CD14-positive monocyte (primary cell): ENCODE results near the gene PIP. TPM values are rescaled to one million over a fixed set of nuclear protein-coding genes. Genes with fewer than 3 reads are reported as not detected.

Experiments
- DNase-seq, 3 donors: peaks; one replicate each; pipeline ENCODE4 v3.0.0-alpha.2; 2011 to 2022
- H2AFZ ChIP-seq: 2 replicates; pipeline ENCODE4 v1.6.0; 2012; ENCODE audit warnings: mild to moderate bottlenecking, low read depth, low read length, inconsistent platforms; ENCODE audit not compliant: insufficient read depth, poor library complexity, severe bottlenecking
- H3K27ac ChIP-seq, 2 donors: 1 replicate in 1 of 2; 2 replicates in 1 of 2; pipeline ENCODE4 v1.5.1; 2012 to 2013; ENCODE audit warnings: low read length in 2 of 2, control low read depth in 1 of 2, inconsistent platforms in 1 of 2, low read depth in 1 of 2, mild to moderate bottlenecking in 1 of 2
- H3K27me3 ChIP-seq, 2 donors: one replicate each; pipeline versions ENCODE4 v1.6.0 to v1.6.1; 2011 to 2013; ENCODE audit warnings: low read length in 2 of 2; ENCODE audit not compliant: control insufficient read depth in 2 of 2, insufficient read depth in 2 of 2
- H3K36me3 ChIP-seq, 2 donors: replicated peaks in 1 of 2; 1 replicate in 1 of 2; 2 replicates in 1 of 2; pipeline versions ENCODE4 v1.5.1 to v1.6.1; 2012 to 2013; ENCODE audit warnings: low read length in 2 of 2, control low read depth in 1 of 2, inconsistent platforms in 1 of 2, mild to moderate bottlenecking in 1 of 2; ENCODE audit not compliant: insufficient read depth in 2 of 2, control insufficient read depth in 1 of 2
- H3K4me1 ChIP-seq, 2 donors: 1 replicate in 1 of 2; 2 replicates in 1 of 2; pipeline versions ENCODE4 v1.5.1 to v1.6.1; 2012 to 2013; ENCODE audit warnings: low read length in 2 of 2, control low read depth in 1 of 2, inconsistent platforms in 1 of 2, mild to moderate bottlenecking in 1 of 2, moderate library complexity in 1 of 2; ENCODE audit not compliant: insufficient read depth in 2 of 2, control insufficient read depth in 1 of 2
- H3K4me2 ChIP-seq: replicated peaks from 2 replicates; pipeline ENCODE3; 2012; ENCODE audit warnings: low read length, moderate library complexity, mild to moderate bottlenecking; ENCODE audit not compliant: poor library complexity, severe bottlenecking; ENCODE audit errors: extremely low read depth
- H3K4me3 ChIP-seq, 3 experiments: fragments of 200-600 bp in 1 of 3; sonication (generic) in 1 of 3; replicated peaks in 1 of 3; 1 replicate in 2 of 3; 2 replicates in 1 of 3; pipeline ENCODE4 v1.5.1; 2011 to 2013; ENCODE audit warnings: low read length in 3 of 3, mild to moderate bottlenecking in 3 of 3, control low read depth in 2 of 3, low read depth in 2 of 3, inconsistent platforms in 1 of 3, moderate library complexity in 1 of 3
- H3K79me2 ChIP-seq: 2 replicates; pipeline ENCODE4 v1.6.0; 2012; ENCODE audit warnings: mild to moderate bottlenecking, control low read depth, inconsistent platforms, low read length, moderate library complexity; ENCODE audit not compliant: insufficient read depth
- H3K9ac ChIP-seq: 2 replicates; pipeline ENCODE4 v1.6.0; 2017; ENCODE audit warnings: low read length, mild to moderate bottlenecking; ENCODE audit not compliant: insufficient read depth, poor library complexity, severe bottlenecking
- H3K9me3 ChIP-seq, 2 donors: replicated peaks in 1 of 2; 1 replicate in 1 of 2; 2 replicates in 1 of 2; pipeline versions ENCODE4 v1.5.1 to v1.6.1; 2012 to 2013; ENCODE audit warnings: low read length in 2 of 2, control low read depth in 1 of 2; ENCODE audit not compliant: control insufficient read depth in 1 of 2, insufficient read depth in 1 of 2
- H4K20me1 ChIP-seq: 2 replicates; pipeline ENCODE4 v1.6.0; 2012; ENCODE audit warnings: mild to moderate bottlenecking, low read length, control low read depth, moderate library complexity; ENCODE audit not compliant: insufficient read depth
- H3K27ac Mint-ChIP-seq, 7 donors: one replicate each; pipeline ENCODE4 v1.8.0; 2020; ENCODE audit warnings: mild to moderate bottlenecking in 7 of 7, mixed read lengths in 7 of 7, moderate library complexity in 6 of 7, inconsistent platforms in 2 of 7
- H3K27me3 Mint-ChIP-seq, 3 donors: one replicate each; pipeline ENCODE4 v1.8.0; 2021 to 2022; ENCODE audit warnings: low read depth in 3 of 3, mild to moderate bottlenecking in 3 of 3, mixed read lengths in 3 of 3, moderate library complexity in 3 of 3, inconsistent platforms in 1 of 3
- H3K36me3 Mint-ChIP-seq, 2 donors: one replicate each; pipeline ENCODE4 v1.8.0; 2020; ENCODE audit warnings: mixed read lengths in 2 of 2, inconsistent platforms in 1 of 2, mild to moderate bottlenecking in 1 of 2
- H3K4me1 Mint-ChIP-seq: one replicate; pipeline ENCODE4 v1.8.0; 2020; ENCODE audit warnings: mild to moderate bottlenecking, mixed read lengths
- H3K4me3 Mint-ChIP-seq, 2 donors: one replicate each; pipeline ENCODE4 v1.8.0; 2020; ENCODE audit warnings: mild to moderate bottlenecking in 2 of 2, mixed read lengths in 2 of 2, moderate library complexity in 1 of 2
- H3K9me3 Mint-ChIP-seq, 7 donors: one replicate each; pipeline ENCODE4 v1.8.0; 2020 to 2022; ENCODE audit warnings: mixed read lengths in 7 of 7, mild to moderate bottlenecking in 6 of 7, moderate library complexity in 6 of 7, inconsistent platforms in 2 of 7
- WGBS: methylation state at CpG from one replicate; pipeline ENCODE4 v1.1.5; 2013; ENCODE audit warnings: missing lambda C conversion rate; ENCODE audit not compliant: insufficient coverage; 5-methylcytosine and 5-hydroxymethylcytosine counted together
- intact Hi-C, 2 donors: fragments of 100-400 bp; cut with micrococcal nuclease; formaldehyde crosslinking; loops; one replicate each; pipeline versions ENCODE4 v1.15.0 to v1.15.1; 2023
- polyA plus RNA-seq, 3 donors: library from polyadenylated mRNA; depleted of rRNA in 1 of 3; unstranded in 2 of 3; stranded (reverse) in 1 of 3; fragments of 300-500 nt in 2 of 3; fragments of >200 nt in 1 of 3; fragmentation: Illumina TruSeq in 2 of 3; gene quantifications; 1 replicate in 2 of 3; 2 replicates in 1 of 3; pipeline ENCODE4 v1.2.3, GENCODE V29; 2012 to 2021
- TF ChIP-seq, protein P1 (sequence below): fragments of 200-600 bp; IDR thresholded peaks from one replicate; pipeline ENCODE4 v1.8.0; 2022; ENCODE audit warnings: antibody characterized with exemption, mild to moderate bottlenecking

Gene PIP
- polyA plus RNA-seq, 3 donors: not detected

- Mint-ChIP-seq H3K4me3 (no peak overlapping the region), H3K9me3 (peaks cover 8 to 19% (median 10%) of the 10 kb centered on the region in 7 donors), H3K36me3 (no peaks in the 10 kb centered on the region), H3K27ac (no peak overlapping the region), H3K27me3 (peaks cover 0 to 2% (median 2%) of the 10 kb centered on the region in 3 donors), H3K4me1 (no peaks in the 10 kb centered on the region)
- no peak for DNase-seq
- H3K27me3 ChIP-seq: no peaks in the 10 kb centered on the region
- intact Hi-C loops: no loop called here
- no peaks in the 10 kb centered on the region for H3K79me2 ChIP-seq
- no peak overlapping the region for H3K9ac ChIP-seq
- H3K4me2 ChIP-seq: no peak overlapping the region
- no peaks in the 10 kb centered on the region for H3K36me3 ChIP-seq
- H4K20me1 ChIP-seq: no peaks in the 10 kb centered on the region
- TF ChIP-seq, protein P1, sequence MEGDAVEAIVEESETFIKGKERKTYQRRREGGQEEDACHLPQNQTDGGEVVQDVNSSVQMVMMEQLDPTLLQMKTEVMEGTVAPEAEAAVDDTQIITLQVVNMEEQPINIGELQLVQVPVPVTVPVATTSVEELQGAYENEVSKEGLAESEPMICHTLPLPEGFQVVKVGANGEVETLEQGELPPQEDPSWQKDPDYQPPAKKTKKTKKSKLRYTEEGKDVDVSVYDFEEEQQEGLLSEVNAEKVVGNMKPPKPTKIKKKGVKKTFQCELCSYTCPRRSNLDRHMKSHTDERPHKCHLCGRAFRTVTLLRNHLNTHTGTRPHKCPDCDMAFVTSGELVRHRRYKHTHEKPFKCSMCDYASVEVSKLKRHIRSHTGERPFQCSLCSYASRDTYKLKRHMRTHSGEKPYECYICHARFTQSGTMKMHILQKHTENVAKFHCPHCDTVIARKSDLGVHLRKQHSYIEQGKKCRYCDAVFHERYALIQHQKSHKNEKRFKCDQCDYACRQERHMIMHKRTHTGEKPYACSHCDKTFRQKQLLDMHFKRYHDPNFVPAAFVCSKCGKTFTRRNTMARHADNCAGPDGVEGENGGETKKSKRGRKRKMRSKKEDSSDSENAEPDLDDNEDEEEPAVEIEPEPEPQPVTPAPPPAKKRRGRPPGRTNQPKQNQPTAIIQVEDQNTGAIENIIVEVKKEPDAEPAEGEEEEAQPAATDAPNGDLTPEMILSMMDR: no peak
- H3K4me1 ChIP-seq: no peaks in the 10 kb centered on the region
- peaks cover 0 to 4% of the 10 kb centered on the region in 2 donors for H3K9me3 ChIP-seq
- no peak overlapping the region for H2AFZ ChIP-seq
- no peak overlapping the region for H3K4me3 ChIP-seq
- no peak overlapping the region for H3K27ac ChIP-seq
Observed at GRCh38 chr7:143147070-143147469, 15.2 kb downstream of the PIP start.

GRCh38 chr7:143148050-143148449, 16.2 kb downstream of the PIP start:
- Histone ChIP-seq H3K4me2 (no peak overlapping the region), H3K79me2 (no peaks in the 10 kb centered on the region), H3K9me3 (peaks cover 4 to 6% of the 10 kb centered on the region in 2 donors), H3K27me3 (no peaks in the 10 kb centered on the region), H3K4me1 (no peaks in the 10 kb centered on the region), H3K27ac (no peak overlapping the region), H3K36me3 (no peaks in the 10 kb centered on the region), H4K20me1 (no peaks in the 10 kb centered on the region), H2AFZ (no peak overlapping the region), H3K9ac (no peak overlapping the region), H3K4me3 (no peak overlapping the region)
- peaks cover 1 to 5% (median 4%) of the 10 kb centered on the region in 3 donors for H3K27me3 Mint-ChIP-seq
- H3K4me1 Mint-ChIP-seq: no peaks in the 10 kb centered on the region
- TF ChIP-seq, protein P1: no peak
- no peak overlapping the region for H3K4me3 Mint-ChIP-seq
- WGBS: 90% methylated on average over 4 of the region's 4 CpGs
- no peak overlapping the region for H3K27ac Mint-ChIP-seq
- intact Hi-C loops: no loop called here
- H3K36me3 Mint-ChIP-seq: no peaks in the 10 kb centered on the region
- H3K9me3 Mint-ChIP-seq: peaks cover 8 to 22% (median 11%) of the 10 kb centered on the region in 7 donors
- DNase-seq: no peak
